Stimulated activated CD4-positive, alpha-beta T cell treated with anti-CD3 and anti-CD28 coated beads, TNF-alpha, amount 100 ng/mL, for 48 hours (primary cell): ENCODE measurements around the gene IL1R1.
A peak's percentile ranks its signal among the peaks of the same experiment; 100 is the strongest.

ENCODE experiments used
- DNase-seq, 3 donors: peaks; one replicate each; pipeline ENCODE4 v3.0.0-alpha.2; 2020; ENCODE audit warnings: low read depth in 3 of 3

IL1R1 gene

DNA sequence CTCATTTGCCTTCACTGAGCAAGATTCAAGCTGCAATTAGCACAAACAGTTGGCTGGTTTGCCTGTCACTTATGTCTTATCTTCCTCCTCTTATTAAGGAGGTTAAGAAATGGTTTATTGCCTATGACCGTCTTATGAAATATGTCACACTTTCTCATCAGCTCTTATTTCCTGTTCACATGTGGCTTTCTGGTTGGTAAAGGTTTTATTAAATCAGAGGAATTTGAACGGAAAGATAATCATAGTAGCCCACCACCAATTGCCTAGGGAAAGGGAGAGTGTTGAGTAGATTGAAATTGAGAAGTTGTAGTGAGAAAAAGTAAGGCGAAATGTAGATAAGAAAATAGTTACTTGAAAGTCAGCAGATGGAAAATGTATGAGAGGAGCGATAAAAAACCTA, 4.2 kb upstream of the IL1R1 start:
- DNase-seq = no peak

DNA sequence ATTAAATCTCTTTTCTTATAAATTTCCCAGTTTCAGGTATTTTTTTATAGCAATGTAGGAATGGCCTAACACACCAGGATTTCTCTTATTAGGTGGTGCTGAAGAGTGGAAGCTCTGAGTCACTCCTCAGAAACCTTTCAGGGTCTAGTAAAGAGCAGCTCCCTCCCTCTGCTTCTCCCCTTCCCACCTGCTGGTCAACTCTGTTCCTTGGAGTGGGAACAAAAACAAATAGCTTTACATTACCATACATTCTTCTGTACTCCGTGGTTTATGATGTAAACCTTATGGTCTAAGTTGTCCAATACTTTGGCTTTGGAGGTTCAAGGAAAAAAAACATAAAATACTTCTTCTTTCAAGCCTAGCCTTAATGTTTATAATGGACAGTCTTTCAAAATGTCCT, 2.7 kb upstream of the IL1R1 start:
- DNase-seq = no peak

DNA sequence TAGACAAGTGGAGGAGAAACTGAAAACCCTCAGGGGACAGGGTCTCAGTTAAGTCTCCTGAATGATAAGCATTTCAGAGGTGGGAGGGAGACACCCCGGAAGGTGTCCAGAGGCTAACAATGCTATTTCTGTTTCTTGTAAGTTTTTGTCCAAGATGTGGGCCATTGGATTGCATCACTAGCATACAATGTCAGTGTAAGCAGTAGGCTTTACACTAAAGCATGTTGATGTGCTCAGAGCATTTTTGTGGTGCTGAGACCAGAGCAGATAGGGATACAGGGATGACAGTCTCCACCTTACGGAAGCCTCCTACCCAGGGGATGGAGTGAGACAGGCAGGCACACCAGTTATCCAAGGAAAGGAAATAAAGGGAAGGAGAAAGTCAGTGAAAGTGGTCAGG, 2.2 kb upstream of the IL1R1 start:
- no peak for DNase-seq

DNA sequence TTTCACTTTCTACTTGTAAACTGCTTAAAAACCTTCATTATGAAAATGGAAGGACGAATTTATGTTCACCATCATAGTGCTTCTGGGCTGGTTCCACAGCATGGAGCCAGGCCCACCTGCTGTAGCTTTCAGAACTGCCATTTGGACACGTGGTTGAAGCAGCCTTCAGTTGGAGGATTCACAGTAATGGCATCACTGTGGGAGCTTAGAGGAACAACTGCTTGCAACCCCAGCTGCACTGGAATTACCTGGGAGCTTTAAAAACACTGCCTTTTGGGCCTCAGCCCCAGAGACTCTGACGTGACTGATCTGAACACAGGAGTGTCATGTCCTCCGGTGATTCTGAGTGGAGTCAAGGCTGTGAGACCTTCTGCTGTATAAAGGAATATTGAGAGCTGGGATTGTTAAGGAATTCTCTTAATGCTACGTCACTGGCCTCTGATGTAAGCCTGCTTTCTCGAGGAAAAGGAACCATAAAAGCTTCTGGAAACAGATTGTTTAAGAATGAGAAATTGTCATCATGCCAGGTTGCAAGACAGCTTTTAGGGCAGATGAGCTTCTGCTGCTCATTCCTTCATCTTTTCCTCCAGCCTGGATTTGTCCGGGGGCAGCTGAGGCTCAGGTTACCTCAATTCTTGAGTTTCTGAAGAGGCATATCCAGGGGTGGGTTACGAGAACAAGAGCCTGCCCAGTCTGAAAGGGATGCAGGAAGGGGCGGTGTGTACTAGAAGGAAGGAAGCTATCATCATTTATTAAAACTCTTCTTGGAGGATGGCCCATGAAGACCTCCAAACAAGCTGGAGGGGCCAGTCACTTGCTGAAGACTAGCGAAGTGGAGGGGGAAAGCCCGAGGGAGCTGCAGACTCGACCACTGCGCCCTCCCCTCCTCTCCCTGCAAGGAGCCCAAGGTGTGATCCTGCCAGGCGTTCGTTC, 1.3 kb upstream of the IL1R1 start:
- no peak for DNase-seq

DNA sequence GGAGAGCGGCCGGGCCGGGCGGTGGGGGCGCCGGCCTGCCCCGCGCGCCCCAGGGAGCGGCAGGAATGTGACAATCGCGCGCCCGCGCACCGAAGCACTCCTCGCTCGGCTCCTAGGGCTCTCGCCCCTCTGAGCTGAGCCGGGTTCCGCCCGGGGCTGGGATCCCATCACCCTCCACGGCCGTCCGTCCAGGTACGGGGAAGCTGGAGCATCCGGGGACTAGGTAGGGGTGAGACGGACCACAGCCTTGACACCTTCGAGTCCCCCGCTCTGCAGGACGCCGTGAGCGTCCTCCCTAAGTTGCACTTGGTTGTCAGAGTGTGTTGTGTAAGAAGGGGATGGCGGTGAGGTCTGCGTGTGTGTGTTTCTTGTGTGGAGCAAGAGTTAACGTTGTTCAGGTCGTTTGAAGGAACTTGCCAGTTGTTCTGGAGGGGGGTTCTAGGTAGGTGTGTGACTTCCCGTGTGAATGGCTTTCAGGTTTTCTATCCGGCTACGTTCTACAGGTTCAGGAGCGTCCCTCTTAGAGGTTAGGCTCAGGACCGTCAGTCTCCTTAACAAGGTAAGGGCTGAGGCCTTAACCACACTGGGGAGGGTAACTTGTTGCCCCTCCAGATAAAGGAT, 393 bp downstream of the IL1R1 start:
- DNase-seq = no peak

DNA sequence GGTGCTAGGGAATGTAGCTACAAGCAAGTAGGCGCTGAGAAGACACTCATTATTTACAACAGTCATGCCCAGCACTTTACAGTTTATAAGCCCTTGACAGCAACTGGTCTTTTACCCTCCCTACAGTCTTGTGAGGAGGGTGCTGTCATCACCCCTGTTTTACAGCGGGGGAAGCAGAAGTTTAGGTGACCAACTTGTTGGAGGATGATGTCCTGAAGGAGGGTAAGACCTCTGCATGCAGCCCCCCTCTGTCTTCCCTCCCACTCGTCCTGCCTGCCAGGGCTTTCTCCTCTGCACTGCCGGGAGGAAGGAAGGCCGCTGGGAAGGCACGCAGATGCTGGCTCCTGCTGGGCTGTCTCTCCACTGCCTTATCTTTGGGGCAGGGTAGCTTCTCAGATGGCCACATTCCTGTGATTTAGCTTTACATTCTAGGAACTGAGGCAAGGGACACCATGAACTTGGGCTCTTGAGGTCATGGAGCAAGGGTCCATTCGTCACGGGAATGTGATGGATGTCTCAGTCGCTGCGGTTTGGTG, 972 bp downstream of the IL1R1 start:
- DNase-seq = no peak

DNA sequence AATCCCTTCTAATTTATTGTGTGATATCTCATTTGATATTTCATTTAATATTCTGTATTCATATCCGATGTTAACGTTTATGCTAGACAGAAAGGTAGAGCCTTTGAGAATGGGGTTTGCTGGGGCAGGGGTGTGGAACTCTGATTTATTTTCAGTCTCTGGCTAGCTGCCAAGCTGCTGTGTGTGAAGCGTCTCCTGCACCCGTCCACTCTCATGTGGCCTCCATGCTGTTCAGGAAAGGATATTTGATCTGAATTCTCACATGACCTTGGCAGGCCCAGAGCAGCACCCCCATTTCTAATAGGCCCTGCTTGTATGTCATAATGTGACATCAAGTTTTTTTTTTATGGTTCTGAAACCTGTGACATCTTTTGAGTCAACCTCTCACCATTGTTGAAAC, 1.6 kb downstream of the IL1R1 start:
- DNase-seq = no peak

DNA sequence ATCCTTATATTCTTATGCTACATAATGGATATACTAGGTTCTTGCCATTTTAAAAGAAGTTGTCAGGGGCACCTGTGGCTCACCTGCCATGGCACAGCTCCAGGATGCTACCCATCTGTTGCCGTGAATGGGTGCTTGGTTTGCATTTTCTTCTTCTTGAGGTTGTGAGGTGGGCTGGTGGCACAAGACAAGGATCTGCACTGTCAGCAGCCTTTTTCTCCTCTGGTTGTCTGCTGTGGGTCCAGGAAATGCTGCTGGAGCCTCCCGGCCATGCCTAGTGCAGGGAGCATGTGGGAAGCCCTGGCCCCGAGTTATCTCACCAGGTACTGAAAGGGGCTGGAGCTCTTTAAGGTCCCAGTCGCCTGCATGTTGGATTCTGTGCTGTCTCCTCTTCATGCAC, 2.6 kb downstream of the IL1R1 start:
- DNase-seq = no peak

DNA sequence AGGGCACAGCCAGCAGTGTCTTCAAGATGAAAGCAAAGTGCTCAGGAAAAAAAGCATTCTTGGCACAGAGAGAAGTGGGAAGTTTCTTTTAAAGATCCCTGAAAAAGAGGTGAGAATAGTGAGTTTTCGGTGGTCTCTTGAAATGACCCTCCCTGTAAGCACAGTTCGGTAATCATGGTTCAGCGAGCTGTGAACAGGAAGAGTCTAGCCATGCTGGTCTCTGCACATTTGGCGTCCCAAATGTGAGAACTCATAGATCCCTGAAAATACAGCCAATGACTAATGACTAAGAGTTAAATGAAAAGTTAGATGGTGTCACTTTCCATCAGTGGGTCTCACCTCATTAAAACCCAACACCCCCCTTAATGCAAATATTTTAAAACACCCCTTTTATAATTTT, 3.4 kb downstream of the IL1R1 start:
- no peak for DNase-seq

DNA sequence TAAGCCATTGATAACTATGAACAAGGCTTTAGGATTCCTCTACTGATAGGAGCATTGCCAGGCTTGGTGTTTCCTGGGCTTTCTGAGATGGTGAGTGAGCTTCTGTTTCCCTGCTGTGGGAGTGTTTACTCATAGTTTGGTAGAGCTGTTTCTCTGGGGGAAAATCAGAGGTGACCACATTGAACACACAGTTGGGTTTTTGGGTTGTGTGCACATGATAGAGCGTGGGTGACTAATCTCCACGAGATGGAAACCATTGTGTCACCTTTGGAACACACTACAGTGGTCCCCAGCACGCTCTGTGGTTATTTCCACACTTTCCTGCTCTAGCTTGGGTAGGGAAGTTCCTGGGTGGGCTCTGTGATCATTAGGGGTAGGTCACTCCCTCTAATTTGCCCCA, 5.4 kb downstream of the IL1R1 start:
- peak; percentile 40 to 49 (median 43) for DNase-seq

DNA sequence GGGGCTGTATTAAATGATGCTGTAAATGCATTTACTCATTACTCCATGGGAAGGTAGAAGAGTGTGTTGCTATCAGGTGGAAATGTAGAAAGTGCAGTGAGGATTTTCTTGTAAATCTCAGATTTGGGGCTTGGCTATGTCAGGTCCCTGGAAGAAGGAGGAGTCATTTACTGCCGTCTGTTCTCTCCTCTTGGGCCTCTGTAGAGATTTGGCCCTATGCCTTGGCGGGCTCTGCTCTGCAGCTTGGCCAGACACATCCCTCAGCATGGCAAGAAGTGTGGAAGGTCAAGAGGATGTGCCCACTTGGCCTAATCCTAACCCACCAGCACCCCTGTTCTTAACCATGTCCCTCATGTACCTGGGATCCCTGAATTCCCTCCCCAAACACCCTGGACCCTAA, 6.7 kb downstream of the IL1R1 start:
- no peak for DNase-seq

DNA sequence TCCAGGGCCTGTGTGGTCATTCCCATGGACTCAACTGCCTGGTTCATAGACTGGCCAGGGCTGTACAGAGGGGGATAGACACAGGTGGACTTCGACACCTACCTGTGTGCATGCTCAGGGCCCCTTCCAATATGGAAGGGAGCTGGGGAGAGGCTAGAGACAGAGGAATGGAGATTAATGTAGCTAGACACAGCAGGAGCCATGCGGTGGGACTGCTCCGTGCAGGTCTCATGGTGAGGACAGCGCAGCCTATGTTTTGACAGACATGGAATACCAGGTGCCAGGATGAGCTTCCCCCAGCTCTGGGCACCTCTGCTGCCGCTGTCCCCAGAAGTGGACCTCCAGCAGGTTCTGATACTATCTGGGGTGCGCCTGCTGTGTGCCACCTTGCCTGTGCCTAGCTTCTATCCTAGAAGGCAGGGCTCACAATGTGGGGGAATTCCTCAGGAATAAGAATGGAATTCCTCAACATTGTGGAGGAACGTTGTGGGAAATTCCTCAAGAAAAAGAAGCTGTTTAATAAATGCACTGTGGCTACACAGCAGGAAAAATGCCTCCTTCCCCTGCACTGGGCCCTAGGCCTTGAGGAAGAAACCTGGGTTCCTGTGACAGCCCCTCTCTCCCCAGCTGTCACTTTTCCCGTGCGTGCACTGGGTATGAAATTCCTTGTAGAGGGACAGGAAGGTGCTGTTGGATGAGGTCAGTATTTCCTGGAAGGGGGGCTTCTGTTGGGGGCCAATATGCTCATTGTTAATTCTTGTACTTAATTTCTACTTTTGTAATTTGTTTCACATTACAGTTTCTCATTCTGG, 7.3 kb downstream of the IL1R1 start:
- DNase-seq = no peak

DNA sequence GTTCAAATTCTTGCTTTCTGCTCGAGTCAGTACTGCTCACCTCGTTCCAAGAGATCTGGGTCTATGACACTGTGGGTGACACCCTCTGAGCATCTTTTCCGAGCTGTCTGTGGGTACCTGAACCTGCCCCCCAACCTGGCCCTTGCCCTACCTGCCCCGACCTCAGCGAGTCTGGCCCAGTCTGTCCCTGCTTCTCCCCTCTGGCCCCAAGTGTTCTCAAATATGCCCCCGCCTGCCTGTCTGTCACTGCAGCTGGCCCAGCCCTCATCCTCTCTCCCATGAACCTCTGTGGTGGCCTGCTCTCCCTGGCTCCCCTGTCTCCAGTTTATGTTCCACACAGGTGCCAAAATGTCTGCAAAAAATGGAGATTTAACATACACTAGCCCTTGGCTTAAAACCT, 11.8 kb downstream of the IL1R1 start:
- DNase-seq = no peak

DNA sequence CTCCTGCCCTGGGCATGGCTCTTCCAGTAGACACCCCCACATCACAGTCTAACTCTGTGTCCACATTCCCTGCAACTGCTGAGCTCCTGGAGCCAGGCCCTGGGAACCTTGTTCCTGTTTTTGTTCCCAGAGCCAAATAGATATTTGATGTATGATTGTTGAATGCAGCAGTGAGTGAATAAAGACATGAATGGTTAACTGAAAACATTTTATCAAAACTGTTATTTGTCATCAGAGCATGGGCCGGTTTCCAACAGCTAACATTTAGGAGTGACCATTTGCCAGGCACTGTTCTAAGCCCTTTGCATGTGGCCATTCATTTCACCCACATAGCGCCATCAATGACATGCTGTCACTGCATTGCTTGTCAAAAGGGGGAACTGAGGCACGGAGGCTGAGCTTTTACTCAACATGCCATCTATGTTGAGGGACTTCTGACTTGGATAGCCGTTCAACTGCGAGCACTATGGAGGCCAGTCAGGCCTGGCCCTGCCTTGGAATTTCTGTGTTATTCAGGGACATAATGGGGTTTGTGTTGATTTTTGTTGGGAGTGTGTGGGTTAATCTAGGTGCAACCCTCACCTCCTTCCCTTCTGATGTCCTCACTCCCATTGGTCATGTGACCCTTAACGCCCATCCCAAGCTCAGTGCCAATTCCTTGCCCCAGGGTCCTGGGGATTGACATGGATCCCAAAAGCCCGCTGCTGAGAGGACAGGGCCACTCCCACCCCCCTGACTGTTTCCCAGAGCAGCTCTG, 12.6 kb downstream of the IL1R1 start:
- no peak for DNase-seq

DNA sequence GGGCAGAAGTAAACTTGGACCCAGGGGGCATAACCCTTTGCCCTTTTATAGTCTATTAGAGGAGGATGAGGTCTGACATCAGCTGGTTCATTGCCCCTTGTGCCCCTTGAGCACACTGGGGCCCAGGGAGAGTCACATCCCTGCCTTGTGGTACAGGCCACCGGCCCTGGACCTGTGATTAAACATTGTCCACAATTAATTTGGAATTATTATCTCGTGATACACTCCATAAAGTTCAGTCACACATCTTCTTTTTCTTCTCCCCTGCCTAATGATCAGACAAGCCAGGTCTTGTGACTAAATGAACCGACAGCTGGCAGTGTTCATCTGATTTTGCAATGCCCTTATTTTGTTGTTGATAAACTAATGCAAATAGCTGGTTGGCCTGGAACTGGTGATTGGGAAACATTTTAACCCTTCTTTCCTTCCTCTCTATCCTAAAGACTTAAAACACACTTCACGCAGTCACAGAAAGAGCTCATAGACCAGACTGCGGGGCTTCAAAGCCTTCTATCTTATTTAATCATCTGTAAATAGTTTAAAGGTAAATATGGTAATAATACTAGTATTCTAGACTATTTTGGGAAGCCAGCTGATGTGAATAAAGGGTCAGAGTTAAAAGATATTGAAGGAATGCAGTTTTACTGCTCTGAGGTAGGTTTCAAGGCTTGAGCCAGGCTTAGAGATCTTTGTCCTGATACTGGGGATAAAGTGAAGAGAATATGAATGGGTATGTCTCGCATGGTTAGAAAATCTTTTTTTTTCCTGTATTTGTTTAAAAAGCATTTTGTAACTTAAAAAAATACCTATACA, 13.4 kb downstream of the IL1R1 start:
- no peak for DNase-seq

DNA sequence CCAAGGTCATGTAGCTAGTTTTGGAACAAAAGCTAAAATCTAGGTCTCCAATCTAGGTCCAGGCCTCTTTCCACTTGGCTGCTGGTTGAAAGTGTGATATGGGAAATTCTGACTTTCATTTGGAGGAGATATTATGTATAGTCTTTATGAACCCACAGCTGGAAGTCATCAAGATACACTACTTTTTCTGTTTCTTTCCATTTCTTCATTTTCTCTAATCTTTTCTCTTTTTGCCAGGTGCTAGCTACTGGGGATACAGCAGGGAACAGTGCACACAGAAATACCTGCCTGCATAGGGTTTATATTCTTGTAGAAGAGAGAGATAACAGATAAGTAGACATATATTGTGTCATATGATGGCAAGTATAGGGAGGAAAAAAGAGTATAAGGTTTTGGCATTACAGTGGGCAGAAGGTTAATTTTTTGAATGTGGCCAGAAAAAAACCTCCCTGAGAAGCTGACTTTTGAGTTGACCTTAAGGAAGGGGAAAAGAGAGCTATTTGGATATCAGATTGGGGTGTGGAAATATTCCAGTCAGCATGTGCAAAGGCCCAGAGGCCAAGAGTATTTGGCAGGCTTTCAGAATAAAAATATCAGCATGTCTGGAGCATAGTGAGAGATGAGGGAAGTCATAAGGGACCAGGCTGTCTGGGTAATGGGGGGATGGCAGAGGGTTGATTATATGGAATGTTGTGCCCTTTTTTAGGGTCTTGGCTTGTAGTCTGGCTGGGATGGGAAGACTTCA, 15.6 kb downstream of the IL1R1 start:
- DNase-seq = no peak

DNA sequence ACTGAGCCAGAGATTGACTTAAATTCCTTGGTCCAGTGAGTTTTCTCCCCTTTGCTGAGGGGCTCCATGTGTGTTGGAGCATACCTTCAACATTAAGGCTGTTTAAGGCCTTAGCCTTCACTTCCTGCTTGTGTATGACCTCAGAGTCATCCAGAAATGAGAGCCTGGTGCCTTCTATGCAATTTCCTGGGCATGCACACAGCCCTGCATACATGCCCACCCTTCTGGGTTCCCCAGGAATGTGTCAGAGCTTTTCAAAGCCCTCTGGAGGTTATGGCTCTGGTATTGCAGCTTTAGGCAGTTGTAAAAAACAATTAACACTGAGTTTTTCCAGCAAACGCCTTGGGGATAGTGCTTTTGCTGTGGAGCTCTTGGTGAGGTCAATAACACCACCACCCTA, 16.7 kb downstream of the IL1R1 start:
- no peak for DNase-seq

DNA sequence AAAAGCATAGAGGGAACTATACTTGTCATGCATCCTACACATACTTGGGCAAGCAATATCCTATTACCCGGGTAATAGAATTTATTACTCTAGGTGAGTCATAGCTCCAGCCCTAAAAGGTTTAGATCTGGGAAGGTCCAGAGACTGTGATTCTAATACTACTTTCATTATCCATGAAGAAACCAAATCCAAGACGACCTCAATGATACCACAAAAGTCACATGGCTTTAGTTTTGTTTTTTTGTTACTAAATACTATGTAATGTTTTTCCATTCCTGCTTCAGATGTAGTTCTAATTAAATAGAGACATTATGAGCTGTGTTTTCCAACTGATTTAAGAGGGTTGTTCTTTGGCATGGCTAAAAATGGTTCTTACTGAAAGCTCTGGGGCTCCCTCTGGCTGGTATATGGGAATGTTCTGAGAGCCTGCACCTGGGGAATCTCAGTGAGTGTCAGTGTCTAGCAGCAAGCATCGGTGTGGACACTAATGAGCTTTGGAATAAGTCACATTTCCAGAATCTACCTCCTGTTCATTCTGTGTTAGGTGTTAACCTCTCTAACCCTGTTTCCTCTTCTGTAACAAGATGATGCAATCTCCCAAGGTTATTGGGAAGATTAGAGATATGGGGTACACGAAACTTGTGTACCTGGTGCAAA, 23.8 kb downstream of the IL1R1 start:
- DNase-seq = no peak

DNA sequence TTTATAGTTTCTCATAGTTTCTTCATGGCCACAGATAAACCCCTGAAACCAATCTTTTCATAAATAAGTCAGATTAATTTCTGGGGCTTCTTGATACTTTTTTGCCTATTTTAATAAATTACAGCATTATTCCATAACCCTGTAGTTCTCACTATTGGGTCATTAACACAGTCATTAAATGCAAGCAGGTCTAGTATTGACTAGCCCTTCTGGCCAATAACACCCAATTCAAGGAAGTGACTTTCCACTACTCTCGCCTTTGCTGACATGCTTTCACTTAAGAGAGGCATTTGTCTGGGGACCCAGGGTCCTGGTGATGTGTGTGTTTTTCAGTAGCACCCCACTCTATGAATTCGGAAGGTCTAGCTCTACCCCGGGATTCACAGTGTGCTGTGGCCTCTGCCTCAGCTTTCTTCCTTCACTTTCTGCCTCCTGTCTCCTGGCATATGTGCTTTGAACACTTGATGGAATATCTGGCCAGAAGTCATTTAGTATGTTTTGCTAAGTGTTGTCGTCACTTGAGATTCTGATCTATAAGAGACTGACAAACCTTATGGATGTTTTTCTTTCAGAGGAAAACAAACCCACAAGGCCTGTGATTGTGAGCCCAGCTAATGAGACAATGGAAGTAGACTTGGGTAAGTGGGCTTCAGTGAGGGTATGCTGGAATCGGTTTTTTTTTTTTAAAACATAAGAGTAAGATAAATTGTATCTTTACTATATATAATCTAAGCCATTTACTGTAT, 25.7 kb downstream of the IL1R1 start:
- no peak for DNase-seq
